IMR-90 (cell line): ENCODE data around the gene SLC29A1. TPM values are rescaled to one million over a fixed set of nuclear protein-coding genes. Genes with fewer than 3 reads are reported as not detected.

Experiments used
- ATAC-seq: fragments of 200-7000 bp; cut with Tn5 transposase; 2 replicates; pipeline ENCODE4 v1.9.1; 2020; ENCODE audit warnings: low read depth, mild to moderate bottlenecking, moderate library complexity
- BruUV-seq: library from RNA; stranded (reverse); fragments of 400-500 nt; replicated peaks from 2 replicates; lab custom pipeline; 2021; lab: Mats Ljungman, UMichigan
- CTCF ChIA-PET: fragments of 300-600 bp; formaldehyde crosslinking; extraction: SDS; loops from one replicate; lab custom pipeline; 2021; ENCODE audit warnings: antibody characterized with exemption; lab: Yijun Ruan, JAX
- POLR2A ChIA-PET: fragments of 300-600 bp; sonication (Branson Sonifier 250); formaldehyde crosslinking; loops from one replicate; lab custom pipeline; 2022; ENCODE audit warnings: antibody characterized with exemption; ENCODE audit not compliant: unreplicated experiment; lab: Charles Lee
- DNase-seq: peaks from one replicate; pipeline ENCODE4 v3.0.0; 2013
- H2AFZ ChIP-seq: replicated peaks from 2 replicates; pipeline ENCODE3; 2013; ENCODE audit warnings: low read length, mild to moderate bottlenecking; ENCODE audit not compliant: poor library complexity
- H2AK5ac ChIP-seq: 2 replicates; pipeline ENCODE4 v1.6.1; 2013; ENCODE audit warnings: low read depth, low read length, inconsistent platforms
- H2AK9ac ChIP-seq: replicated peaks from 2 replicates; pipeline ENCODE3; 2013; ENCODE audit warnings: mild to moderate bottlenecking, low read depth, low read length, moderate library complexity; ENCODE audit not compliant: poor library complexity
- H2BK120ac ChIP-seq: 2 replicates; pipeline ENCODE4 v1.6.1; 2013; ENCODE audit warnings: low read depth, low read length, inconsistent platforms
- H2BK15ac ChIP-seq: 3 replicates; pipeline ENCODE4 v1.6.1; 2013; ENCODE audit warnings: low read depth, low read length, inconsistent platforms
- H2BK20ac ChIP-seq: 2 replicates; pipeline ENCODE4 v1.6.1; 2013; ENCODE audit warnings: low read depth, mild to moderate bottlenecking, inconsistent platforms, low read length, moderate library complexity
- H2BK5ac ChIP-seq: 2 replicates; pipeline ENCODE4 v1.6.1; 2013; ENCODE audit warnings: mild to moderate bottlenecking, low read depth, low read length, inconsistent platforms; ENCODE audit not compliant: poor library complexity, severe bottlenecking
- H3K14ac ChIP-seq: replicated peaks from 2 replicates; pipeline ENCODE4 v1.6.1; 2013; ENCODE audit warnings: low read depth, low read length, inconsistent platforms
- H3K18ac ChIP-seq: 2 replicates; pipeline ENCODE4 v1.6.1; 2013; ENCODE audit warnings: low read depth, low read length, control low read depth
- H3K23ac ChIP-seq: 2 replicates; pipeline ENCODE4 v1.6.1; 2013; ENCODE audit warnings: low read depth, low read length, inconsistent platforms
- H3K27ac ChIP-seq: 2 replicates; pipeline ENCODE4 v1.5.1; 2013; ENCODE audit warnings: mild to moderate bottlenecking, control low read depth, low read length; ENCODE audit not compliant: insufficient read depth
- H3K27me3 ChIP-seq: 2 replicates; pipeline ENCODE4 v1.6.1; 2013; ENCODE audit warnings: low read length; ENCODE audit not compliant: control insufficient read depth, insufficient read depth
- H3K36me3 ChIP-seq: 2 replicates; pipeline ENCODE4 v1.6.1; 2013; ENCODE audit warnings: low read length, mixed read lengths; ENCODE audit not compliant: control insufficient read depth, insufficient read depth
- H3K4ac ChIP-seq: 2 replicates; pipeline ENCODE4 v1.6.1; 2013; ENCODE audit warnings: low read depth, low read length, inconsistent platforms
- H3K4me1 ChIP-seq: 2 replicates; pipeline ENCODE4 v1.6.1; 2013; ENCODE audit warnings: low read length, mixed read lengths; ENCODE audit not compliant: control insufficient read depth, insufficient read depth
- H3K4me2 ChIP-seq: 2 replicates; pipeline ENCODE4 v1.6.1; 2013; ENCODE audit warnings: low read depth, mild to moderate bottlenecking, control low read depth, low read length, moderate library complexity
- H3K4me3 ChIP-seq: 2 replicates; pipeline ENCODE4 v1.5.1; 2013; ENCODE audit warnings: low read depth, mild to moderate bottlenecking, control low read depth, low read length, moderate library complexity; ENCODE audit not compliant: insufficient read depth
- H3K56ac ChIP-seq: 2 replicates; pipeline ENCODE4 v1.6.1; 2013; ENCODE audit warnings: low read length, inconsistent platforms; ENCODE audit not compliant: insufficient read depth; ENCODE audit errors: extremely low read depth
- H3K79me1 ChIP-seq, 2 experiments: 2 replicates each; pipeline ENCODE4 v1.6.1; 2013; ENCODE audit warnings: low read length in 2 of 2, inconsistent platforms in 1 of 2, low read depth in 1 of 2
- H3K9ac ChIP-seq: 2 replicates; pipeline ENCODE4 v1.6.1; 2013; ENCODE audit warnings: low read depth, low read length, control low read depth
- H3K9me1 ChIP-seq: 2 replicates; pipeline ENCODE4 v1.6.1; 2013; ENCODE audit warnings: low read length, inconsistent platforms; ENCODE audit not compliant: insufficient read depth
- H3K9me3 ChIP-seq: 2 replicates; pipeline ENCODE4 v1.6.1; 2013; ENCODE audit warnings: low read length; ENCODE audit not compliant: control insufficient read depth, insufficient read depth
- H4K20me1 ChIP-seq: 2 replicates; pipeline ENCODE4 v1.6.1; 2013; ENCODE audit warnings: low read length, inconsistent platforms; ENCODE audit not compliant: insufficient read depth
- H4K5ac ChIP-seq: 2 replicates; pipeline ENCODE4 v1.6.1; 2013; ENCODE audit warnings: mild to moderate bottlenecking, low read depth, low read length, control low read depth
- H4K8ac ChIP-seq, 2 experiments: 2 replicates each; pipeline ENCODE4 v1.6.1; 2013; ENCODE audit warnings: low read depth in 2 of 2, low read length in 2 of 2, control low read depth in 1 of 2, inconsistent platforms in 1 of 2
- H4K91ac ChIP-seq: 2 replicates; pipeline ENCODE4 v1.6.1; 2013; ENCODE audit warnings: low read depth, low read length, inconsistent platforms; ENCODE audit not compliant: insufficient read depth
- WGBS, 2 experiments: methylation state at CpG; one replicate each; pipeline versions ENCODE4 v1.1.5 to v1.1.7; 2013; ENCODE audit warnings: missing lambda C conversion rate in 2 of 2; ENCODE audit not compliant: insufficient read length in 1 of 2; ENCODE audit errors: extremely low coverage in 2 of 2; 5-methylcytosine and 5-hydroxymethylcytosine counted together
- dilution Hi-C: fragments of 300-500 bp; cut with HindIII; formaldehyde crosslinking; loops from one replicate; pipeline ENCODE4 v1.14.3; 2018; ENCODE audit warnings: low sequenced_read_pairs; ENCODE audit not compliant: unreplicated experiment
- in situ Hi-C: fragments of 300-500 bp; cut with MboI; formaldehyde crosslinking; loops from 3 replicates; pipeline ENCODE4 v1.14.3; 2019; ENCODE audit warnings: low sequenced_read_pairs, inconsistent platforms, mixed read lengths
- intact Hi-C: fragments of 100-400 bp; cut with micrococcal nuclease; formaldehyde crosslinking; loops from 2 replicates; pipeline ENCODE4 v1.10.0; 2022
- polyA plus RNA-seq, 3 experiments: library from polyadenylated mRNA; depleted of rRNA; stranded (reverse); fragments of >200 nt; gene quantifications; 2 replicates each; pipeline ENCODE4 v1.2.3, GENCODE V29; 2012; ENCODE audit warnings: low replicate concordance in 1 of 3
- total RNA-seq: library from RNA; depleted of rRNA; stranded (reverse); fragments of >200 nt; gene quantifications from 2 replicates; pipeline ENCODE4 v1.2.3, GENCODE V29; 2012
- TF ChIP-seq, protein P1 (sequence below): fragments of 150-350 bp; IDR thresholded peaks from 2 replicates; pipeline ENCODE4 v1.6.1; 2016; ENCODE audit warnings: low read depth, mild to moderate bottlenecking, low read length, moderate library complexity, borderline replicate concordance

The SLC29A1 gene
- total and polyA plus RNA-seq, 2 of the 4 experiments (the other 2 are of a cell fraction), result 4.1 to 22.1 TPM

DNA sequence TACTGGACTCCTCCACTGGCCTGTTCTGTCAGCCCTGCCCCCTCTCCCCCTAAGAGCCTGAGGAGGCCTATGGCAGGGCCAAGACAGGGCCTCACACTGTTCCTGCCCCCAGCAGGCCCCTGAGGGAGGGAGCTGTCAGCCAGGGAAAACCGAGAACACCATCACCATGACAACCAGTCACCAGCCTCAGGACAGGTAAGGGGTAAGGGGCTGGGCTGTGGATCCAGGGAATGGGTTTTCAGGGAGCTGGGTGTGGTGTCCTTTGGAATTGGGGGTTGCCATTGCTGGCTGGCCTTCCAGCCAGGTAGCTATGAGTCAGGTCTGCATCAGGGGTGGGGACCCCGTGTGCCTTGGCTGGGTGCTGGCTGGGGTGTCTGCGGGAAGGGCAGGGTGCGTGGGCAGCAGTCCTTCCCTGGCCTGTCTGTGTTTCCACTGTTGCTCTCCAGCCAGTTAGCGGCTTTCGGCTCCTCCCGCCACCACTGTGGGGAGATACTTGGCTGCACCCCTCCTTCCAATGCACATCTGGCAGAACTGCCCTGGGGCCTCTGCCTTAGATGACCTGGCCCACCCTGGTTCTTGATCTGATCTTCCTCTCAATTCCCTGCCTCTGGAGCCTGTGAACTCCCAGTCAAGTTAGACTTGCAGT lies 3.9 kb downstream of the SLC29A1 start:
- Histone ChIP-seq H4K8ac (no peak overlapping the region), H3K4me1 (peaks cover 8% of the 10 kb centered on the region), H4K20me1 (no peaks in the 10 kb centered on the region), H3K23ac (no peak overlapping the region), H4K91ac (no peak overlapping the region), H3K79me1 (peaks cover 0 to 8% of the 10 kb centered on the region in 2 experiments; a peak in 1 of 4 replicates), H2BK20ac (no peak overlapping the region), H3K9me1 (no peaks in the 10 kb centered on the region), H3K9me3 (no peaks in the 10 kb centered on the region), H3K4ac (no peak overlapping the region), H3K27ac (no peak overlapping the region), H3K36me3 (peaks cover 2% of the 10 kb centered on the region; the same call in 1 of the 2 replicates), H2BK15ac (no peak overlapping the region), H2AK9ac (no peak overlapping the region), H2BK120ac (no peak overlapping the region), H3K56ac (no peak overlapping the region), H2BK5ac (no peak overlapping the region), H3K27me3 (no peaks in the 10 kb centered on the region), H2AK5ac (no peak overlapping the region), H3K18ac (no peak overlapping the region), H3K9ac (no peak overlapping the region), H2AFZ (no peak overlapping the region), H3K4me3 (no peak overlapping the region), H4K5ac (no peak overlapping the region), H3K14ac (no peak overlapping the region), H3K4me2 (no peak overlapping the region)
- BruUV-seq, result no TSS peak
- 96% methylated on average over 5 of the region's 7 CpGs; no CpG with 5 or more reads in 1 of the 2 experiments for WGBS, 2 experiments
- in situ Hi-C loops, result no loop called here
- intact Hi-C loops, result no loop called here
- CTCF ChIA-PET, result interaction anchor here (0.5 kb wide), 1 partner anchor 53 kb away, joined by 3 read pairs; no protein-coding TSS in a partner anchor
- dilution Hi-C loops, result no loop called here
- POLR2A ChIA-PET, result no interaction called here
- ATAC-seq (no peak), DNase-seq (no peak)
- TF ChIP-seq, protein P1, sequence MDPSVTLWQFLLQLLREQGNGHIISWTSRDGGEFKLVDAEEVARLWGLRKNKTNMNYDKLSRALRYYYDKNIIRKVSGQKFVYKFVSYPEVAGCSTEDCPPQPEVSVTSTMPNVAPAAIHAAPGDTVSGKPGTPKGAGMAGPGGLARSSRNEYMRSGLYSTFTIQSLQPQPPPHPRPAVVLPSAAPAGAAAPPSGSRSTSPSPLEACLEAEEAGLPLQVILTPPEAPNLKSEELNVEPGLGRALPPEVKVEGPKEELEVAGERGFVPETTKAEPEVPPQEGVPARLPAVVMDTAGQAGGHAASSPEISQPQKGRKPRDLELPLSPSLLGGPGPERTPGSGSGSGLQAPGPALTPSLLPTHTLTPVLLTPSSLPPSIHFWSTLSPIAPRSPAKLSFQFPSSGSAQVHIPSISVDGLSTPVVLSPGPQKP, result no peak
